ENCODE measurements around the gene CBFB.

The CBFB gene

DNA sequence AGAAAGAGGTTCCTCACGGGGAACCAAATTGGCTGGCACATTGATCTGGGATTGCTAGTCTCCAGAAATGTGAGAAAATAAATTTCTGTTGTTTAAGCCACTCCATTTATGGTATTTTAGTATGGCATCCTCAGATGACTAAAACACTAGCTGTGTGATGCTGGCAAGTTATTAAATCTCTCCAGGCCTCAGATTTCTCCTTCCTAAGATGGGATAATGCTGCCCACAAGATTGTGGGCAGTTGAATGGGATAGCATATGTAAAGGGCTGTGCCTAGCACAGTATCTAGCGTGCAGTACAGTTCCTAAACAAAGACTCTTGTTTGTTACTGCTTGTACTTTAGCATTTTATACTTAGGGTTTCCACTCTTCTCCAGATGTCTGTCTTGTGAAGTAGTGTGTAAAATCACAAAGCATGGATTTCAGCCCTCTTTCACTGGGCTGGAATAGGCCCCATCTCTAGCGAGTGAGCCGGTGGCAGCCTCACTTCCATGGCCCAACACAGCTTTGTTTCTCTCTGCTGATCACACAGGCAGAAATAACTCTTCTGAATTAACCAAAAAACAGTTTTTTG, 42.6 kb downstream of the CBFB start:
- Histone ChIP-seq H3K27me3 (ENCODE audit: control insufficient read depth, insufficient read depth, low read length, poor library complexity, severe bottlenecking) (no peaks in the 10 kb centered on the region), H3K36me3 (ENCODE audit: control insufficient read depth, insufficient read depth, low read length) (peaks cover 12% of the 10 kb centered on the region), H3K27ac (ENCODE audit: insufficient read depth, low read depth, low read length, poor library complexity, severe bottlenecking) (no peak overlapping the region), H3K9me3 (ENCODE audit: control insufficient read depth, low read length) (no peaks in the 10 kb centered on the region), H3K4me1 (ENCODE audit: control insufficient read depth, insufficient read depth, low read length) (no peaks in the 10 kb centered on the region), H3K4me3 (ENCODE audit: insufficient read depth, low read depth, low read length) (no peak overlapping the region)
- WGBS, 2 experiments = 94 to 99% methylated on average over 4 of the region's 4 CpGs

DNA sequence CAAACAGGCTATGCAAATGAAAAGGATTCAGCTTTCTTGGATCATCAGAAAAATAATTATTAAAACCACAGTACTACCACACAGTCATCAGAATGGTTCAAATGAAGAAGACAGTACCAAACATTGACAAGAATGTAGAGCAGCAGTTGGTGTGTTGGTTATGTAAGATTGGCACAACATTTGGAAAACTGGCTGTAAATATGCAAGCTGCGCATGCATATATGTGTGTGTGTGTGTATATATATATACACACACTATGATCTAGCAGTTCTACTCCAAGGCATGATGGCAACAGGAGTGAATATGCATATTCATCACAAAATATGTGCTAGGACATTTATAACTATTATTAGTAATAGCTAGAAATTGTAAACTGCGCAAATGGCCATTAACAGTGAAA, 46.4 kb downstream of the CBFB start:
- no peaks in the 10 kb centered on the region for H3K27me3 ChIP-seq (ENCODE audit: control insufficient read depth, insufficient read depth, low read length, poor library complexity, severe bottlenecking)
- no peak overlapping the region for H3K4me3 ChIP-seq (ENCODE audit: insufficient read depth, low read depth, low read length)
- WGBS, 2 experiments = 90 to 100% methylated on average over 1 of the region's 2 CpGs
- H3K27ac ChIP-seq (ENCODE audit: insufficient read depth, low read depth, low read length, poor library complexity, severe bottlenecking) = no peak overlapping the region
- H3K9me3 ChIP-seq (ENCODE audit: control insufficient read depth, low read length) = no peaks in the 10 kb centered on the region
- H3K36me3 ChIP-seq (ENCODE audit: control insufficient read depth, insufficient read depth, low read length) = peaks cover 4% of the 10 kb centered on the region
- H3K4me1 ChIP-seq (ENCODE audit: control insufficient read depth, insufficient read depth, low read length) = no peaks in the 10 kb centered on the region

DNA sequence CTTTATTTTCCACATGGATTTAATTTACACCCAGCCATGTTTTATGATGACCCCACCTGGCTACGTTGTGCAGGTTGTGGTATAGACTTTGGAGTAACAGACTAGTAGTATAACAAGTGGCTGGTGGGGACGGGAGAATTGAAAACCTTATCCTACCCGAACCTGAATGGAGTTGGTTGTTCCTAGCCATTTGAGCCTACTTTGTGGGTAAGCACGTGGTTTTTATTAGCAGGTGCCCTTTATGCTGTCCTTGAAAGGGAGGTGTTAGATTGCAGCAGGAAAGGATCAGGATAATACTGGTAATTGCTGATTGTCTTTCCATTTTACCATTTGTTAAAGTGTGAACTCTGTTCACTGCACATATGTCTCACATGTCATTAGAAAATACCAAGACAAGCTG, 48.9 kb downstream of the CBFB start:
- Histone ChIP-seq H3K4me1 (ENCODE audit: control insufficient read depth, insufficient read depth, low read length) (no peaks in the 10 kb centered on the region), H3K27ac (ENCODE audit: insufficient read depth, low read depth, low read length, poor library complexity, severe bottlenecking) (no peak overlapping the region), H3K36me3 (ENCODE audit: control insufficient read depth, insufficient read depth, low read length) (peaks cover 4% of the 10 kb centered on the region), H3K9me3 (ENCODE audit: control insufficient read depth, low read length) (no peaks in the 10 kb centered on the region), H3K27me3 (ENCODE audit: control insufficient read depth, insufficient read depth, low read length, poor library complexity, severe bottlenecking) (no peaks in the 10 kb centered on the region), H3K4me3 (ENCODE audit: insufficient read depth, low read depth, low read length) (no peak overlapping the region)
- WGBS, 2 experiments = 95 to 97% methylated on average over 4 of the region's 4 CpGs

DNA sequence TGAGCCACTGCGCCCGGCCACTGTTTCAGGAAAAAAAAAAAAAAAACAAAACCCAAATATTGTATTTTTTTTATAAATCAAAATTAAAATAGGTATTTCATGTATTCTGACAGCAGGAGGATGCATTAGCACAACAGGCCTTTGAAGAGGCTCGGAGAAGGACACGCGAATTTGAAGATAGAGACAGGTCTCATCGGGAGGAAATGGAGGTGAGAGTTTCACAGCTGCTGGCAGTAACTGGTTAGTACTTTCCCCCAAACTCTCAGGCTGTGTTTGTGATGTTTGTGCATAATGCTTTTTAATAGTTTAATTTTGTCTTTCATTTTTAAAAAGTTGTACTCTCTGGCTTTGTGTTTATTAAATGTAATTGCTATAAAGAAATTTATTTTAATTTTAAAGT, 53.2 kb downstream of the CBFB start:
- Histone ChIP-seq H3K27me3 (ENCODE audit: control insufficient read depth, insufficient read depth, low read length, poor library complexity, severe bottlenecking) (no peaks in the 10 kb centered on the region), H3K9me3 (ENCODE audit: control insufficient read depth, low read length) (no peaks in the 10 kb centered on the region), H3K27ac (ENCODE audit: insufficient read depth, low read depth, low read length, poor library complexity, severe bottlenecking) (no peak overlapping the region), H3K36me3 (ENCODE audit: control insufficient read depth, insufficient read depth, low read length) (no peaks in the 10 kb centered on the region), H3K4me1 (ENCODE audit: control insufficient read depth, insufficient read depth, low read length) (no peaks in the 10 kb centered on the region), H3K4me3 (ENCODE audit: insufficient read depth, low read depth, low read length) (no peak overlapping the region)
- 88 to 92% methylated on average over 4 to 6 of the region's 6 CpGs for WGBS, 2 experiments

DNA sequence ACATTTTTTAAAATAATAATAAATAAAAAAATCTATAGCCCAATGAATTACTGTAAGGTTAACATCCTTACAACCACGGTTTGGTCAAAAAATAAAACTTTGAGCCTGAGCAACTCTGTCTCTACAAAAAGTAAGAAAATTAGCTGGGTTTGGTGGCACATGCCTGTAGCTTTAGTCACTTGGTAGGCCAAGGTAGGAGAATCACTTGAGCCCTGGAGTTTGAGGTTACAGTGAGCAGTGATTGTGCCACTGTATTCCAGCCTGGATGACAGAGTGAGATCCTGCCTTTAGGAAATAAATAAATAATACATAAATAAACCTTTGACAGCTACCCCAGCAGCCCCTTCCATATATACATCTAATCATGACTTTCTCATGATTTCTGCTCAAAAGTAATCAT, 53.9 kb downstream of the CBFB start:
- 100% methylated on average over 1 of the region's 1 CpG for WGBS, 2 experiments
- Histone ChIP-seq H3K4me3 (ENCODE audit: insufficient read depth, low read depth, low read length) (no peak overlapping the region), H3K4me1 (ENCODE audit: control insufficient read depth, insufficient read depth, low read length) (no peaks in the 10 kb centered on the region), H3K27me3 (ENCODE audit: control insufficient read depth, insufficient read depth, low read length, poor library complexity, severe bottlenecking) (no peaks in the 10 kb centered on the region), H3K9me3 (ENCODE audit: control insufficient read depth, low read length) (no peaks in the 10 kb centered on the region), H3K36me3 (ENCODE audit: control insufficient read depth, insufficient read depth, low read length) (no peaks in the 10 kb centered on the region), H3K27ac (ENCODE audit: insufficient read depth, low read depth, low read length, poor library complexity, severe bottlenecking) (no peak overlapping the region)

DNA sequence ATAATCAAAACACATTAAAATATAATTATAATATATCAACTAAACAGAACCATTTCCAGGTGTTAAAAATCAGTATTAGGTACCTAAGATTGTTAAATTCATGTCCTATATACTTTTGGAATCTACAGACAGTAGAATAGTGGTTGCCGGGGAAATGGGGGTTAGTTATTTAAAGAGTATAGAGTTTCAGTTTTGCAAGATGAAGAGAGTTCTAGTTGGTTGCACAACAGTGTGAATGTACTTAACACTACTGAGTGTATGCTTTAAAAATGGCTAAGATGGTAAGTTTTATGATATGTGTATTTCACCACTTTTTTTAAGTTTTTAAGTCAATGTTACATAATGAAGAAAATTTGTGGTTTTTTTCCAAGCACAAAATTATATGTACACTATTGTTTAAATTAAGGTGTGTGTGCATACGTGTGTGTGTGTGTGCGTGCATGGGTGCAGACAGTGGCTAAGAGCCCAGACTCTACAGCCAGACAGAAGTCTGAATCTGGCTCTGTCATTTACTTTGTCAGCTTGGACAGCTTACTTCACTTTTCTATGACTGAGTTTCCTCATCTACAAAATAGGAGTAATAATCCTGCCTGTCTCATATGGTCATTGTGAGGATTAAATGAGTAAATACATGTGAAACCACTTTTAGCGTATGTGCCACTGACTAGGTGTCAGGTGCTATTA, 55.5 kb downstream of the CBFB start:
- Histone ChIP-seq H3K9me3 (ENCODE audit: control insufficient read depth, low read length) (no peaks in the 10 kb centered on the region), H3K36me3 (ENCODE audit: control insufficient read depth, insufficient read depth, low read length) (no peaks in the 10 kb centered on the region), H3K4me1 (ENCODE audit: control insufficient read depth, insufficient read depth, low read length) (peaks cover 7% of the 10 kb centered on the region), H3K27me3 (ENCODE audit: control insufficient read depth, insufficient read depth, low read length, poor library complexity, severe bottlenecking) (no peaks in the 10 kb centered on the region), H3K27ac (ENCODE audit: insufficient read depth, low read depth, low read length, poor library complexity, severe bottlenecking) (no peak overlapping the region), H3K4me3 (ENCODE audit: insufficient read depth, low read depth, low read length) (no peak overlapping the region)
- 96 to 99% methylated on average over 3 of the region's 4 CpGs for WGBS, 2 experiments

DNA sequence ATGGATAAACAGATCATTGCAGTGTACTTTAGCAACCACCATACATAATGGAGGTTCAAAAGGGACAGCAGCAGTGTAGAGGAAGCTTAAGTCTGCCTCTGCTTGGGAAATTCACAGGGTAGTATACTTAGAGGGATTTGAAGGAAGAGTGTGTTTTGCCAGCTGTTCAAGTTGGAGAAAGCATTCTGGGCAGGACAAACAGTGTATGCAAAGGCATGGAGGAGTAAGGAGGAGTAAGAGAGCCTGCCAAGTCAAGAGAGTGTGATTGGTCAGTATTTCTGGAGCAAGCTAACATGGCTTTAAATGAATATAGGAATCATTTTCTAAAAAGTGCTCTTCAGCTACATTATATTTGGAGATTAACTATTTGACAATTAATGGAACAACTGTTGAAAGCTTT, 57.9 kb downstream of the CBFB start:
- Histone ChIP-seq H3K27ac (ENCODE audit: insufficient read depth, low read depth, low read length, poor library complexity, severe bottlenecking) (no peak overlapping the region), H3K27me3 (ENCODE audit: control insufficient read depth, insufficient read depth, low read length, poor library complexity, severe bottlenecking) (no peaks in the 10 kb centered on the region), H3K9me3 (ENCODE audit: control insufficient read depth, low read length) (no peaks in the 10 kb centered on the region), H3K36me3 (ENCODE audit: control insufficient read depth, insufficient read depth, low read length) (no peaks in the 10 kb centered on the region), H3K4me1 (ENCODE audit: control insufficient read depth, insufficient read depth, low read length) (peaks cover 7% of the 10 kb centered on the region), H3K4me3 (ENCODE audit: insufficient read depth, low read depth, low read length) (no peak overlapping the region)

DNA sequence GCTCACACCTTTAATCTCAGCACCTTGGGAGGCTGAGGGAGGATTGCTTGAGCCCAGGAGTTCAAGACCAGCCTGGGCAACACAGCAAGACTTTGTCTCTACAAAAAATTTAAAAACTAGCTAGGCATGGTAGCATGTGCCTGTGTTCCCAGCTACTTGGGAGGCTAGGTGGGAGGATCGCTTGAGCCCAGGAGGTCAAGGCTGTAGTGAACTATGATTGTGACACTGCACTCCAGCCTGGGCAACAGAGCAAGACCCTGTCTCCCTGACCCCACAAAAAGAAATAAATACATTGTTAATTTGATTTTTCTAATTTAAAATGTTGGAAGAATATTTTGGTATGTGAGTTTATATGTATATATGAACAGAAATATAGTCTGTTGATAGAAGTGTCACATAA, 58.3 kb downstream of the CBFB start:
- H3K4me3 ChIP-seq (ENCODE audit: insufficient read depth, low read depth, low read length) = no peak overlapping the region
- no peak overlapping the region for H3K27ac ChIP-seq (ENCODE audit: insufficient read depth, low read depth, low read length, poor library complexity, severe bottlenecking)
- H3K4me1 ChIP-seq (ENCODE audit: control insufficient read depth, insufficient read depth, low read length) = peaks cover 7% of the 10 kb centered on the region
- WGBS, 2 experiments = 94 to 100% methylated on average over 1 of the region's 1 CpG
- H3K9me3 ChIP-seq (ENCODE audit: control insufficient read depth, low read length) = no peaks in the 10 kb centered on the region
- no peaks in the 10 kb centered on the region for H3K36me3 ChIP-seq (ENCODE audit: control insufficient read depth, insufficient read depth, low read length)
- H3K27me3 ChIP-seq (ENCODE audit: control insufficient read depth, insufficient read depth, low read length, poor library complexity, severe bottlenecking) = no peaks in the 10 kb centered on the region

DNA sequence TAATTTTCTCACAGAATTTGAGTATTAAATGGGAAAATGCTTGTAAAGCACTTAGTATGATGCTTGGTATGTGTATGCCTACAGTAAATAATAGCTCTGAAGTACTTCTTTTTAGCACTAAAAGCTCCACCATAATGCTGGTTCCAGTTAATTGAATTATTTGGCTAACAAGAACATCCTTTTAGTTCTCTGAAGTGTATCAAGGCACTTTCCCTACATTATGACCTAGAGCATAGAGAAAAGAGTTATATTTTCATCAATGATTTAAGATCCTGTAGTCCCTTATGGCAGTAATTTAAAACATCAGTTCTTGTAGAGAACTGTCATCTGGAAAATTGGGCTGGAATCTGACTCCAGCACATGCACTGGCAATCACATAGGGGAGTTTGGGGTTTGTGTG, 58.9 kb downstream of the CBFB start:
- no peak overlapping the region for H3K4me3 ChIP-seq (ENCODE audit: insufficient read depth, low read depth, low read length)
- no peak overlapping the region for H3K27ac ChIP-seq (ENCODE audit: insufficient read depth, low read depth, low read length, poor library complexity, severe bottlenecking)
- no peaks in the 10 kb centered on the region for H3K9me3 ChIP-seq (ENCODE audit: control insufficient read depth, low read length)
- H3K27me3 ChIP-seq (ENCODE audit: control insufficient read depth, insufficient read depth, low read length, poor library complexity, severe bottlenecking) = no peaks in the 10 kb centered on the region
- H3K4me1 ChIP-seq (ENCODE audit: control insufficient read depth, insufficient read depth, low read length) = peaks cover 7% of the 10 kb centered on the region
- no peaks in the 10 kb centered on the region for H3K36me3 ChIP-seq (ENCODE audit: control insufficient read depth, insufficient read depth, low read length)

DNA sequence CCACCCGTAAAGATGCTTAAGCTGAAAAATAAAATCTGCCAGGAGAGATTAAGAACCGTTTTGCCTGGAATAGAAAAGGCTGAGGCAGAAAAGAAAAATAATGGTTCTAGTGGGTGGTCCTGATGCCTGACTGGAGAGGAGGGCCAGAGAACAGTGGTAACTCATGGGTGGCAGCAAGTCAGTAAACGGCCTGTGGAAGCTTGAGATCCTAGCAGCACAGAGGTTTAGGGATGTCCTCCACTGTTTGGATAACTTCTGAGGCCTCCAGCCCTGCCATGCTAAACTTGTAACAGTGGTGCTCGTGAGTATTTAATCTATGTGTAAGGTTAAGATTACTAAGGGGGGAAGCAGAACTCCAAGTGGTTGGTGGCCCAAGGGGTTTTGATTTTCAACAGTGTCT, 59.6 kb downstream of the CBFB start:
- Histone ChIP-seq H3K36me3 (ENCODE audit: control insufficient read depth, insufficient read depth, low read length) (no peaks in the 10 kb centered on the region), H3K27me3 (ENCODE audit: control insufficient read depth, insufficient read depth, low read length, poor library complexity, severe bottlenecking) (no peaks in the 10 kb centered on the region), H3K27ac (ENCODE audit: insufficient read depth, low read depth, low read length, poor library complexity, severe bottlenecking) (no peak overlapping the region), H3K4me3 (ENCODE audit: insufficient read depth, low read depth, low read length) (no peak overlapping the region), H3K9me3 (ENCODE audit: control insufficient read depth, low read length) (no peaks in the 10 kb centered on the region), H3K4me1 (ENCODE audit: control insufficient read depth, insufficient read depth, low read length) (peaks cover 7% of the 10 kb centered on the region)
- 60 to 61% methylated on average over 4 of the region's 4 CpGs for WGBS, 2 experiments

DNA sequence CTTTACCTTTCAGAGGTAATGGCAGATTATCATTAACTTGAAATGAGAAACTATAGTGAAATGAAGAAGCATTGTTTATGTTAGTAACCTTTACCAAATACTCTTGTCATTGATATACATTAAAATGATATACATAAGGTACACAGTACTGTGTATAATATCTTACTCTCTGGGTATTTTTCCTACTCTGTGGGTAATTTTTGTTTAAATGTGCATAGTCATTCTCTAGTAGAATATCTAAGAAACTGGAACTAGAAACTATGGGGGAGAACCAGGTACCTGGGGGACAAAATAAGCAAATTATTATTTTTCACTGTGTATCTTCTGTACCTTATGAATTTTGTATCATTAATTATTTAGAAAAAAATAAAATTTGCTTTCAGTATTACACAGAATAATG, 60.2 kb downstream of the CBFB start:
- Histone ChIP-seq H3K27me3 (ENCODE audit: control insufficient read depth, insufficient read depth, low read length, poor library complexity, severe bottlenecking) (no peaks in the 10 kb centered on the region), H3K4me3 (ENCODE audit: insufficient read depth, low read depth, low read length) (no peak overlapping the region), H3K9me3 (ENCODE audit: control insufficient read depth, low read length) (no peaks in the 10 kb centered on the region), H3K27ac (ENCODE audit: insufficient read depth, low read depth, low read length, poor library complexity, severe bottlenecking) (no peak overlapping the region), H3K36me3 (ENCODE audit: control insufficient read depth, insufficient read depth, low read length) (no peaks in the 10 kb centered on the region), H3K4me1 (ENCODE audit: control insufficient read depth, insufficient read depth, low read length) (peaks cover 7% of the 10 kb centered on the region)

All from ectodermal cell (in vitro differentiated cells).